ENCODE data around the gene PLPP6. TPM values are rescaled to one million over a fixed set of nuclear protein-coding genes. Genes with fewer than 3 reads are reported as not detected.

The PLPP6 gene
- total RNA-seq, 4 donors from 2014 or later, result 8.4 to 15.1 (median 12.8) TPM

DNA sequence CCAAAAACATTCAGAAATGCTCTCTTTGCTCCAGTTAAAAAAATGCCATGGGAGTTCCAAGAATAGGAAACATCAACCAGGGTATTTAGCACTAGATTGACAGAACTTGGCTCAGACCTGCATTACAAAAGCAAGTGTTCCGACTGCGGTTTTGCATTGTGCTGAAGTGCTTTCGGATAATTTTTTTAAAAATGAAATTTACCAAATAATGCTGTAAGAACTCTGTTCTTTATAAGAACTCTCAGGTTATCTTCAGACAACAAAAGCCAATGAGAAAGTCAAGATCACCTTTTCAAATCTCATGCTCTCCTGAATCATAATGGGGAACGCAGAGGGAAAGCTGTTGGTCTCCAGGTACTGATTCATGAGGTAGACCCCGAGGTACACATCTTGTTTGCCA is 483 bp upstream of the PLPP6 start:
- no peaks in the 10 kb centered on the region for H3K9me3 ChIP-seq
- no peaks in the 10 kb centered on the region for H3K27me3 ChIP-seq
- 8% methylated on average over 5 of the region's 5 CpGs for WGBS
- peak overlapping the region; percentile 98 for H3K4me3 ChIP-seq
- peaks cover 44% of the 10 kb centered on the region for H3K4me1 ChIP-seq
- DNase-seq (ENCODE audit: low spot score in 2 of 2), result no peak
- TF ChIP-seq POLR2AphosphoS5 (IDR thresholded peaks at IDR 0.05) (no peak), EP300 (IDR thresholded peaks at IDR 0.05) (no peak), POLR2A (IDR thresholded peaks at IDR 0.05) (no peak)
- TF ChIP-seq, protein P1, sequence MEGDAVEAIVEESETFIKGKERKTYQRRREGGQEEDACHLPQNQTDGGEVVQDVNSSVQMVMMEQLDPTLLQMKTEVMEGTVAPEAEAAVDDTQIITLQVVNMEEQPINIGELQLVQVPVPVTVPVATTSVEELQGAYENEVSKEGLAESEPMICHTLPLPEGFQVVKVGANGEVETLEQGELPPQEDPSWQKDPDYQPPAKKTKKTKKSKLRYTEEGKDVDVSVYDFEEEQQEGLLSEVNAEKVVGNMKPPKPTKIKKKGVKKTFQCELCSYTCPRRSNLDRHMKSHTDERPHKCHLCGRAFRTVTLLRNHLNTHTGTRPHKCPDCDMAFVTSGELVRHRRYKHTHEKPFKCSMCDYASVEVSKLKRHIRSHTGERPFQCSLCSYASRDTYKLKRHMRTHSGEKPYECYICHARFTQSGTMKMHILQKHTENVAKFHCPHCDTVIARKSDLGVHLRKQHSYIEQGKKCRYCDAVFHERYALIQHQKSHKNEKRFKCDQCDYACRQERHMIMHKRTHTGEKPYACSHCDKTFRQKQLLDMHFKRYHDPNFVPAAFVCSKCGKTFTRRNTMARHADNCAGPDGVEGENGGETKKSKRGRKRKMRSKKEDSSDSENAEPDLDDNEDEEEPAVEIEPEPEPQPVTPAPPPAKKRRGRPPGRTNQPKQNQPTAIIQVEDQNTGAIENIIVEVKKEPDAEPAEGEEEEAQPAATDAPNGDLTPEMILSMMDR (IDR thresholded peaks at IDR 0.05), result no peak
- no peaks in the 10 kb centered on the region for H3K36me3 ChIP-seq
- peak overlapping the region; percentile 88 for H3K27ac ChIP-seq

DNA sequence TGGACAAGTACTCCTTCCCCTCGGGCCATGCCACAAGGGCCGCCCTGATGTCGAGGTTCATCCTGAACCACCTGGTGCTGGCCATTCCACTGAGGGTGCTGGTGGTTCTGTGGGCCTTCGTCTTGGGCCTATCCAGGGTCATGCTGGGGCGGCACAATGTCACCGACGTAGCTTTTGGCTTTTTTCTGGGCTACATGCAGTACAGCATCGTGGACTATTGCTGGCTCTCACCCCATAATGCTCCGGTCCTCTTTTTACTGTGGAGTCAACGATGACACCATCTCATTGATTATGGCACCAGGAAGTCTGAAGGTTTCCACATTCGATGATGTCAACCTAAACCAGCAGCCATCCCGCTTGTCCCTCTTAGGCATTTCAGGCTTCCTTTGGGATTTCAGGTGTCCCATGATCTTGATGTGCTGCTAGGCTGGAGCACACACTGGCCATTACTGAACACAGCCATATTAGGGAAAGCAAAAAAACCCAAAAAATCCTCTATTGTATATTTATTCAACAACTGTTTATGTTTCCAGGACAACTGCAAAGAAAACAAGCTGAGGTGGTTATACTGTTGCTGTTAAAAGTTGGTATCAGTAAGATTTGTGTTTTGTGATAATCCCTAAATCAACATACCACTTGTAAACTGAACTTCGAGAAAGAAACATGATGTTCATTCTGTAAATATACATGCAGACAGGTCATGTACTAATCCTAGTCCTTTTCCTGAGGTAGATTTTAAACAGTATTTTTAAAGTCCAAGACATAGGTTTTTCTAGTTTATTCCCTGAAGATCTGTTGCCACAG is 1.1 kb downstream of the PLPP6 start:
- no peak for DNase-seq (ENCODE audit: low spot score in 2 of 2)

DNA sequence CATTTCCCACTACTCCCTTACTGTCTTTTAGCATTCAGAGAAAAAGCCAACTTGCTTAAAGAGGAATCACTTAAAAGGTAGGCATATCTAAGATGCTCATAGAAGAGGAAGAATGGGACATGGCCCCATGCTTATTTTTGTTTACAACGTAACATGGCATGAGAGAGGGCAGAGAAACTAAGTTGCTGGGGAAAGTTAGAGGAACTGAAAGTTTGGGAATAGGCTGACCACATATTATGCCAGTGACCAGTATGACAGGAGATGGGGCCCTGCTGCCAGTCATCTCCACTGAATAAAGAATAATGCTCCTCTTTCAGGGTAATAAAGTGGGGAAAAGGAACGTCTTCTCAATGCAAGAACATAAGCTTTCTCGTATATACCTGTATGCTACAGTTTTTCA is 1.9 kb downstream of the PLPP6 start:
- TF ChIP-seq POLR2AphosphoS5 (IDR thresholded peaks at IDR 0.05) (no peak), POLR2A (IDR thresholded peaks at IDR 0.05) (no peak), EP300 (IDR thresholded peaks at IDR 0.05) (no peak)
- TF ChIP-seq, protein P1 (IDR thresholded peaks at IDR 0.05), result no peak
- no peaks in the 10 kb centered on the region for H3K9me3 ChIP-seq
- peak overlapping the region; percentile 98 for H3K4me3 ChIP-seq
- WGBS, result 85% methylated on average over 3 of the region's 3 CpGs
- no peak for DNase-seq (ENCODE audit: low spot score in 2 of 2)
- no peaks in the 10 kb centered on the region for H3K36me3 ChIP-seq
- no peaks in the 10 kb centered on the region for H3K27me3 ChIP-seq
- no peak overlapping the region for H3K27ac ChIP-seq
- peaks cover 48% of the 10 kb centered on the region for H3K4me1 ChIP-seq

More for the DNA sequence above, 1.1 kb downstream of the PLPP6 start:
- peak overlapping the region; percentile 98 for H3K4me3 ChIP-seq
- peak overlapping the region; percentile 88 for H3K27ac ChIP-seq
- H3K9me3 ChIP-seq, result no peaks in the 10 kb centered on the region
- H3K36me3 ChIP-seq, result no peaks in the 10 kb centered on the region
- TF ChIP-seq EP300 (IDR thresholded peaks at IDR 0.05) (no peak), POLR2A (IDR thresholded peaks at IDR 0.05) (no peak), POLR2AphosphoS5 (IDR thresholded peaks at IDR 0.05) (no peak)
- TF ChIP-seq, protein P1 (IDR thresholded peaks at IDR 0.05), result no peak
- 71% methylated on average over 6 of the region's 13 CpGs for WGBS
- H3K4me1 ChIP-seq, result peaks cover 48% of the 10 kb centered on the region
- H3K27me3 ChIP-seq, result no peaks in the 10 kb centered on the region

- H3K27ac ChIP-seq, result peak overlapping the region; percentile 21
- 71% methylated on average over 2 of the region's 2 CpGs for WGBS
- no peak for DNase-seq (ENCODE audit: low spot score in 2 of 2)
- H3K36me3 ChIP-seq, result no peaks in the 10 kb centered on the region
- TF ChIP-seq POLR2AphosphoS5 (IDR thresholded peaks at IDR 0.05), result peak in 1 of 3 donors; percentile 32
- TF ChIP-seq, protein P1 (IDR thresholded peaks at IDR 0.05), result no peak
- no peaks in the 10 kb centered on the region for H3K9me3 ChIP-seq
- no peaks in the 10 kb centered on the region for H3K27me3 ChIP-seq
- H3K4me3 ChIP-seq, result peak overlapping the region; percentile 53
- H3K4me1 ChIP-seq, result peaks cover 48% of the 10 kb centered on the region
Measured at GRCh38 chr9:4665357-4665756, 3.3 kb downstream of the PLPP6 start.

DNA sequence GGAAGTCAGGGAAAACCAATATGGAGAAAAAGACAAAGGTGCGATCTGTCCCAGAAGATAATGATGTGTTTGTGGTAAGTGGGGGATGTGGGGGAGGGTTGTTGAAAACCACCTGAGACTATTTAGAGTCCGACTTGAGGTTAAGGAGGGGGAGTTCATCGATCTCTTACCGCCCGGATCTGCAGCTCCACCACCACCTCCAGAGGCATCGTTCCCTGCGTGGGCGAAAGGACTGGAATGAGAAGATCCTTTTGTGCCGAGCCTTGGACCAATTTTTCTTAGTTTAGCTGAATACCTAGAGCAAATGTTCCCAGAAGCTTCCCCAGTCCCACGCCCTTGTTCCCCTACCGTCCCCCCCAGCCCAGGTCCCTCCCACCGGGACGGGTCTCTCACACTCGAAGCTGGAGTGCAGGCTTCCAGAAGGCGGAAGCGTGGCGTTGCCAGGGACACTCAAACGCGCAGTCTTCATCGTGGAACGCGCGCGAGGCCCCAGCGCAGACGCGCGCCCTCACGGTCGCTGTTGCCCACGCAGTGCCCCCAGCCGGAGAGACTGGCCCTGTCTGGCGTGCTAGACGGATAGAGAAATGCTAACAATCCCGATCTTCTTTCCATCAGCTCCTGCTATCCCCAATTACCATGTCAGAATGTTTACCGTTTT is 4.1 kb downstream of the PLPP6 start, which contains the start of gene SPATA6L:
TSS of gene SPATA6L (minus strand) at position 439 of the 658 bp plus-strand sequence. CDS start at position 209, 230 bp downstream.
- Histone ChIP-seq H3K27ac (peak within 1 kb of the TSS; percentile 63), H3K4me1 (peaks cover 48% of the 10 kb centered on the region), H3K27me3 (no peaks in the 10 kb centered on the region), H3K4me3 (peak within 1 kb of the TSS; percentile 53), H3K9me3 (no peaks in the 10 kb centered on the region), H3K36me3 (no peaks in the 10 kb centered on the region)
- TF ChIP-seq, protein P1 (IDR thresholded peaks at IDR 0.05), result no peak
- no peak for TF ChIP-seq POLR2A (IDR thresholded peaks at IDR 0.05)
- TF ChIP-seq EP300 (IDR thresholded peaks at IDR 0.05), result no peak
- TF ChIP-seq POLR2AphosphoS5 (IDR thresholded peaks at IDR 0.05), result no peak
- WGBS, result 2% methylated on average over 34 of the region's 36 CpGs
- DNase-seq (ENCODE audit: low spot score in 2 of 2), result peak; percentile 85 to 86

Measured in suprapubic skin (tissue), 4 donors.